Liver (tissue), 1 donor: ENCODE data around the gene ZAR1.

Source experiments
- ATF3 ChIP-seq: IDR thresholded peaks from 2 replicates; pipeline ENCODE4 v1.6.1; 2016; ENCODE audit warnings: antibody characterized with exemption
- SP1 ChIP-seq: IDR thresholded peaks from 2 replicates; pipeline ENCODE4 v1.6.1; 2018; ENCODE audit warnings: antibody characterized with exemption, mild to moderate bottlenecking
- donor health status: healthy.

- TF ChIP-seq SP1 (no peak), ATF3 (no peak)
Measured at GRCh38 chr4:48445704-48446103, 44.3 kb upstream of the ZAR1 start.
